GM18498 (cell line): ENCODE measurements around the gene GTF2F1.
"Not testable (repeated sequence)": the region's sequence is repeated elsewhere in the genome, so short reads cannot be mapped to it uniquely, and the experiment has no call there.

ENCODE experiments used
- ATAC-seq: cut with Tn5 transposase; IDR thresholded peaks from one replicate; pipeline ENCODE4 v1.9.1; 2021; ENCODE audit warnings: mild to moderate bottlenecking, moderate library complexity; ENCODE audit not compliant: unreplicated experiment

Gene GTF2F1

GRCh38 chr19:6359568-6360341 lies 33.2 kb downstream of the GTF2F1 start:
- no peak for ATAC-seq

- no peak for ATAC-seq
Observed at GRCh38 chr19:6358003-6358402, 35.0 kb downstream of the GTF2F1 start.

GRCh38 chr19:6357174-6357573 lies 35.8 kb downstream of the GTF2F1 start:
- no peak for ATAC-seq

- ATAC-seq = not testable (repeated sequence)
Observed at GRCh38 chr19:6355321-6356040, 37.5 kb downstream of the GTF2F1 start.

- ATAC-seq = no peak
Observed at GRCh38 chr19:6354098-6354674, 38.8 kb downstream of the GTF2F1 start.

GRCh38 chr19:6352381-6353165 lies 40.4 kb downstream of the GTF2F1 start:
- ATAC-seq = no peak

- no peak for ATAC-seq
Observed at GRCh38 chr19:6350688-6351087, 42.3 kb downstream of the GTF2F1 start.

GRCh38 chr19:6349271-6349670 lies 43.7 kb downstream of the GTF2F1 start:
- not testable (repeated sequence) for ATAC-seq

- ATAC-seq = no peak
Observed at GRCh38 chr19:6343462-6343861, 49.5 kb downstream of the GTF2F1 start.

GRCh38 chr19:6340493-6341201 lies 52.3 kb downstream of the GTF2F1 start:
- no peak for ATAC-seq

- no peak for ATAC-seq
Observed at GRCh38 chr19:6334490-6335285, 58.3 kb downstream of the GTF2F1 start.

- no peak for ATAC-seq
Observed at GRCh38 chr19:6333439-6333838, 59.5 kb downstream of the GTF2F1 start, which contains the start of gene ACER1. Gene ACER1, minus strand, starts transcription at chr19:6333612. Its CDS starts 61 bp downstream, at chr19:6333551.
